Measurements from ENCODE around the gene TBC1D10A. TPM values are rescaled to one million over a fixed set of nuclear protein-coding genes. Genes with fewer than 3 reads are reported as not detected.

Gene TBC1D10A
- total RNA-seq, 1 experiment from 2014 or later, result 8.4 TPM

- H3K9ac ChIP-seq (ENCODE audit: extremely low read depth, insufficient read length, low read length), result no peak overlapping the region
- Mint-ChIP-seq H3K4me3 (no peak overlapping the region), H3K27me3 (ENCODE audit: low read depth) (peaks cover 11% of the 10 kb centered on the region), H3K27ac (no peak overlapping the region), H3K36me3 (ENCODE audit: insufficient read depth in 1 of 3, low read depth in 3 of 3) (no peaks in the 10 kb centered on the region), H3K9me3 (no peaks in the 10 kb centered on the region), H3K4me1 (peaks cover 4 to 14% of the 10 kb centered on the region in 2 experiments)
- H2AFZ ChIP-seq (ENCODE audit: low read length), result no peak overlapping the region
- H2BK12ac ChIP-seq (ENCODE audit: insufficient read length, low read depth, low read length), result no peak overlapping the region
- H3K18ac ChIP-seq (ENCODE audit: insufficient read length, low read depth, low read length), result no peak overlapping the region
- no peak overlapping the region for H3K4me2 ChIP-seq (ENCODE audit: insufficient read depth, insufficient read length, low read length)
- H3K56ac ChIP-seq (ENCODE audit: insufficient read length, low read depth, low read length), result no peak overlapping the region
- no peak overlapping the region for H2BK5ac ChIP-seq (ENCODE audit: insufficient read length, low read length)
- no peak overlapping the region for H4K91ac ChIP-seq (ENCODE audit: insufficient read length, low read depth, low read length)
- H2AK5ac ChIP-seq (ENCODE audit: insufficient read length, low read length), result no peak overlapping the region
- H3K79me2 ChIP-seq (ENCODE audit: insufficient read depth, low read length), result no peaks in the 10 kb centered on the region
- no peak for DNase-seq
- H4K20me1 ChIP-seq (ENCODE audit: control insufficient read depth, insufficient read depth, insufficient read length), result no peaks in the 10 kb centered on the region
- H3K27me3 ChIP-seq (ENCODE audit: insufficient read depth, low read length), result no peaks in the 10 kb centered on the region; the same call in 1 of the 2 replicates
- no peak for TF ChIP-seq CTCF (conservative IDR thresholded peaks at IDR 0.05)
- no peak overlapping the region for H4K5ac ChIP-seq (ENCODE audit: insufficient read length, low read depth, low read length)
- no peaks in the 10 kb centered on the region for H3K79me1 ChIP-seq (ENCODE audit: insufficient read depth, low read depth, low read length, poor library complexity, severe bottlenecking)
- H3K23ac ChIP-seq (ENCODE audit: insufficient read length, low read depth, low read length), result no peak overlapping the region
- H3K14ac ChIP-seq (ENCODE audit: insufficient read depth, low read length), result no peak overlapping the region; the same call in 1 of the 2 replicates
- H3K9me3 ChIP-seq (ENCODE audit: control insufficient read depth, low read depth, low read length), result no peaks in the 10 kb centered on the region
- no peak overlapping the region for H3T11ph ChIP-seq (ENCODE audit: low read length)
- H3K4ac ChIP-seq (ENCODE audit: low read depth, low read length), result no peak overlapping the region
- H2BK15ac ChIP-seq (ENCODE audit: low read depth, low read length), result no peak overlapping the region
- no peaks in the 10 kb centered on the region for H3K4me1 ChIP-seq (ENCODE audit: insufficient read depth, low read length)
- H2BK120ac ChIP-seq (ENCODE audit: low read depth, low read length, poor library complexity, severe bottlenecking), result no peak overlapping the region
- H3K27ac ChIP-seq (ENCODE audit: insufficient read length, low read depth, low read length), result no peak overlapping the region
- no peak overlapping the region for H2BK20ac ChIP-seq (ENCODE audit: low read depth, low read length, poor library complexity, severe bottlenecking)
- H4K8ac ChIP-seq (replicated peaks; ENCODE audit: insufficient read length, low read depth, low read length), result no peak overlapping the region
- no peaks in the 10 kb centered on the region for H3K23me2 ChIP-seq (ENCODE audit: insufficient read length, low read depth, low read length, poor library complexity, severe bottlenecking)
- WGBS (ENCODE audit: extremely low coverage, insufficient read length, low lambda C conversion rate), result no CpG with 5 or more reads among the region's 24 CpGs
These were observed 60.8 kb downstream of the TBC1D10A start for GRCh38 chr22:30265823-30266444.

Data from H9 (cell line).